Parathyroid adenoma (tissue), 2 donors: Measurements from ENCODE around the gene MXRA7.

Source experiments
- H2AFZ ChIP-seq: fragments of 300-600 bp; sonication (generic); one replicate; pipeline ENCODE4 v1.7.0; 2017; ENCODE audit warnings: antibody characterized with exemption, mild to moderate bottlenecking
- H3K27ac ChIP-seq: fragments of 300-600 bp; sonication (generic); one replicate; pipeline ENCODE4 v1.7.0; 2017
- H3K27me3 ChIP-seq: fragments of 300-600 bp; sonication (generic); one replicate; pipeline ENCODE4 v1.7.0; 2017; ENCODE audit warnings: low read length; ENCODE audit not compliant: control insufficient read depth, insufficient read depth
- H3K36me3 ChIP-seq: fragments of 300-600 bp; sonication (generic); one replicate; pipeline ENCODE4 v1.7.0; 2017; ENCODE audit warnings: low read length; ENCODE audit not compliant: control insufficient read depth, insufficient read depth
- H3K4me1 ChIP-seq: fragments of 300-600 bp; sonication (generic); one replicate; pipeline ENCODE4 v1.7.0; 2017; ENCODE audit warnings: control low read depth
- H3K4me2 ChIP-seq: fragments of 300-600 bp; sonication (generic); one replicate; pipeline ENCODE4 v1.7.0; 2017; ENCODE audit warnings: low read length
- H3K4me3 ChIP-seq: fragments of 300-600 bp; sonication (generic); one replicate; pipeline ENCODE4 v1.7.0; 2017; ENCODE audit warnings: low read depth, low read length
- H3K79me2 ChIP-seq: fragments of 300-600 bp; sonication (generic); one replicate; pipeline ENCODE4 v1.7.0; 2017; ENCODE audit warnings: control low read depth
- H3K9ac ChIP-seq: fragments of 300-600 bp; sonication (generic); one replicate; pipeline ENCODE4 v1.7.0; 2017; ENCODE audit warnings: mild to moderate bottlenecking
- H3K9me3 ChIP-seq: fragments of 300-600 bp; sonication (generic); one replicate; pipeline ENCODE4 v1.7.0; 2017; ENCODE audit warnings: low read length; ENCODE audit not compliant: control insufficient read depth
- TF ChIP-seq, protein P1 (sequence below): fragments of 300-600 bp; sonication (generic); IDR thresholded peaks from one replicate; pipeline ENCODE4 v1.7.0; 2017; ENCODE audit warnings: antibody characterized with exemption, mild to moderate bottlenecking
- donor health status: primary hyperparathyroidism.

MXRA7 gene

GRCh38 chr17:76683011-76683755, 27.6 kb downstream of the MXRA7 start:
- Histone ChIP-seq H3K27me3 (no peaks in the 10 kb centered on the region), H3K27ac (no peak overlapping the region), H3K4me3 (no peak overlapping the region), H3K9me3 (no peaks in the 10 kb centered on the region), H3K4me1 (peaks cover 2% of the 10 kb centered on the region), H3K79me2 (peaks cover 28% of the 10 kb centered on the region), H3K4me2 (no peak overlapping the region), H3K9ac (no peak overlapping the region), H2AFZ (no peak overlapping the region), H3K36me3 (no peaks in the 10 kb centered on the region)
- TF ChIP-seq, protein P1, sequence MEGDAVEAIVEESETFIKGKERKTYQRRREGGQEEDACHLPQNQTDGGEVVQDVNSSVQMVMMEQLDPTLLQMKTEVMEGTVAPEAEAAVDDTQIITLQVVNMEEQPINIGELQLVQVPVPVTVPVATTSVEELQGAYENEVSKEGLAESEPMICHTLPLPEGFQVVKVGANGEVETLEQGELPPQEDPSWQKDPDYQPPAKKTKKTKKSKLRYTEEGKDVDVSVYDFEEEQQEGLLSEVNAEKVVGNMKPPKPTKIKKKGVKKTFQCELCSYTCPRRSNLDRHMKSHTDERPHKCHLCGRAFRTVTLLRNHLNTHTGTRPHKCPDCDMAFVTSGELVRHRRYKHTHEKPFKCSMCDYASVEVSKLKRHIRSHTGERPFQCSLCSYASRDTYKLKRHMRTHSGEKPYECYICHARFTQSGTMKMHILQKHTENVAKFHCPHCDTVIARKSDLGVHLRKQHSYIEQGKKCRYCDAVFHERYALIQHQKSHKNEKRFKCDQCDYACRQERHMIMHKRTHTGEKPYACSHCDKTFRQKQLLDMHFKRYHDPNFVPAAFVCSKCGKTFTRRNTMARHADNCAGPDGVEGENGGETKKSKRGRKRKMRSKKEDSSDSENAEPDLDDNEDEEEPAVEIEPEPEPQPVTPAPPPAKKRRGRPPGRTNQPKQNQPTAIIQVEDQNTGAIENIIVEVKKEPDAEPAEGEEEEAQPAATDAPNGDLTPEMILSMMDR: no peak

- no peaks in the 10 kb centered on the region for H3K36me3 ChIP-seq
- H3K9me3 ChIP-seq: no peaks in the 10 kb centered on the region
- H3K27me3 ChIP-seq: no peaks in the 10 kb centered on the region
- no peak overlapping the region for H3K9ac ChIP-seq
- no peaks in the 10 kb centered on the region for H3K4me1 ChIP-seq
- H3K4me3 ChIP-seq: no peak overlapping the region
- TF ChIP-seq, protein P1: no peak
- no peak overlapping the region for H3K27ac ChIP-seq
- no peak overlapping the region for H2AFZ ChIP-seq
- H3K4me2 ChIP-seq: no peak overlapping the region
- peaks cover 20% of the 10 kb centered on the region for H3K79me2 ChIP-seq
Observed at GRCh38 chr17:76682296-76682695, 28.5 kb downstream of the MXRA7 start.

GRCh38 chr17:76681222-76682137, 29.3 kb downstream of the MXRA7 start:
- TF ChIP-seq, protein P1: peak; percentile 80
- H3K9ac ChIP-seq: no peak overlapping the region
- no peaks in the 10 kb centered on the region for H3K27me3 ChIP-seq
- no peak overlapping the region for H3K27ac ChIP-seq
- H2AFZ ChIP-seq: no peak overlapping the region
- H3K4me3 ChIP-seq: no peak overlapping the region
- peaks cover 16% of the 10 kb centered on the region for H3K79me2 ChIP-seq
- no peak overlapping the region for H3K4me2 ChIP-seq
- no peaks in the 10 kb centered on the region for H3K36me3 ChIP-seq
- no peaks in the 10 kb centered on the region for H3K9me3 ChIP-seq
- H3K4me1 ChIP-seq: no peaks in the 10 kb centered on the region

GRCh38 chr17:76679239-76679638, 31.5 kb downstream of the MXRA7 start:
- H2AFZ ChIP-seq: no peak overlapping the region
- H3K4me2 ChIP-seq: no peak overlapping the region
- no peak overlapping the region for H3K4me3 ChIP-seq
- no peaks in the 10 kb centered on the region for H3K4me1 ChIP-seq
- H3K36me3 ChIP-seq: no peaks in the 10 kb centered on the region
- peaks cover 4% of the 10 kb centered on the region for H3K79me2 ChIP-seq
- no peak overlapping the region for H3K27ac ChIP-seq
- no peaks in the 10 kb centered on the region for H3K27me3 ChIP-seq
- H3K9me3 ChIP-seq: no peaks in the 10 kb centered on the region
- H3K9ac ChIP-seq: no peak overlapping the region
- TF ChIP-seq, protein P1: no peak
